Measurements from ENCODE around the gene ALDH1A2.

GRCh38 chr15:58077427-58077826 is 11.9 kb upstream of the ALDH1A2 start:
- TF ChIP-seq POLR2A (IDR thresholded peaks at IDR 0.05) (no peak), CTCF (IDR thresholded peaks at IDR 0.05) (no peak)

All from tibial nerve (tissue), 3 donors.